Activated naive CD4-positive, alpha-beta T cell treated with anti-CD3 and anti-CD28 coated beads, Interleukin-2, amount 50 U/mL, for 72 hours (primary cell): ENCODE measurements around the gene CTU2. TPM values are rescaled to one million over a fixed set of nuclear protein-coding genes. Genes with fewer than 3 reads are reported as not detected.
A peak's percentile ranks its signal among the peaks of the same experiment; 100 is the strongest.

Source experiments
- ATAC-seq, 2 donors: fragments of 150-1000 bp; cut with Tn5 transposase; 2 replicates each; pipeline ENCODE4 v1.10.0; 2021; ENCODE audit warnings: mild to moderate bottlenecking in 2 of 2, moderate library complexity in 2 of 2
- DNase-seq, 2 donors: peaks; one replicate each; pipeline ENCODE4 v3.0.0; 2021 to 2022; ENCODE audit warnings: low spot score in 2 of 2
- H3K27ac Mint-ChIP-seq, 2 donors: one replicate each; pipeline ENCODE4 v1.8.0; 2022; ENCODE audit warnings: mild to moderate bottlenecking in 2 of 2, mixed read lengths in 2 of 2
- H3K36me3 Mint-ChIP-seq, 2 donors: one replicate each; pipeline ENCODE4 v1.8.0; 2022; ENCODE audit warnings: mixed read lengths in 2 of 2
- H3K9me3 Mint-ChIP-seq, 2 donors: one replicate each; pipeline ENCODE4 v1.8.0; 2022; ENCODE audit warnings: mixed read lengths in 2 of 2
- total RNA-seq, 2 donors: library from RNA; stranded (reverse); gene quantifications; one replicate each; pipeline ENCODE4 v1.2.3, GENCODE V29; 2022

The CTU2 gene
- total RNA-seq, 2 donors from 2014 or later, result 32.2 to 35.5 TPM

DNA sequence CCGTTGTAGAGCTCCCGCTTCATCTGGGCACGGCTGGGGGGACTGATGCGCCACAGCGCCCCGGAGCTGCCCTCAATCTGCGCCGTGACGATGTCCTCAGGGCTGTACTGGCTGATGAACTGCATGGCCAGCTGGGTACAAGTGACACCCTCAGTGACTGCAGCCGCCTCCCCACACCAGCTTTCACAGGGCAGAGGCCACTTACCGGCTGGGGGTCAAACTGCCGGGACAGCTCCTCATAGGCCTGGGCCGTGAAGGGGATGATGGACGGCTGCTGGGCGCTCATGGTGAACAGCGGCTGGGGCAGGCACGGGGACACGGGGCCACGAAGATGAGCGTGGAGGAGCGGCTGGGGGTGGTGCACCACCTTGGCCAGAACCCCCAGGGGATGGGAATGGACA, 10.3 kb downstream of the CTU2 start:
- no peak for DNase-seq
- no peak for ATAC-seq
- peaks cover 0 to 6% of the 10 kb centered on the region in 2 donors for H3K36me3 Mint-ChIP-seq
- no peaks in the 10 kb centered on the region for H3K9me3 Mint-ChIP-seq
- no peak overlapping the region for H3K27ac Mint-ChIP-seq

DNA sequence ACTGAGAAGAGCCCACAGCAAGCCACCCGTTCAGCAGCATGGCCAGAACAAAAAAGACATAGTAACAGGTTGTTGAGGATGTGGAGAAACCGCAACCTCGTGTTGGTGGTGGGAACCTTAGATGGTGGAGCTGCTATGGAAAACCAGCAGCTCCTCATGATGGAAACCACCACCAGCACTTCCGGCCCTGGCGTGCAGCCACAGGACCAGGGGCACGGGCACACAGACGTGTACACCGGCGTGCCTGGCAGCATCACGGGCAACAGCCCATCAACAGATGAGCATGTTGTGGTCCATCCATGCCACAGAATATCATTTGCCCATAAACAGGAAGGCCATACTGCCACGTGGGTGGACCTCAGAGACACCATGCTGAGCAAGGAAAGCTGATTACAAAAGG, 11.9 kb downstream of the CTU2 start:
- H3K9me3 Mint-ChIP-seq, result no peaks in the 10 kb centered on the region
- H3K36me3 Mint-ChIP-seq, result peaks cover 0 to 6% of the 10 kb centered on the region in 2 donors
- peak overlapping the region in 1 of 2 donors; percentile 68 for H3K27ac Mint-ChIP-seq
- DNase-seq (no peak), ATAC-seq (no peak)

DNA sequence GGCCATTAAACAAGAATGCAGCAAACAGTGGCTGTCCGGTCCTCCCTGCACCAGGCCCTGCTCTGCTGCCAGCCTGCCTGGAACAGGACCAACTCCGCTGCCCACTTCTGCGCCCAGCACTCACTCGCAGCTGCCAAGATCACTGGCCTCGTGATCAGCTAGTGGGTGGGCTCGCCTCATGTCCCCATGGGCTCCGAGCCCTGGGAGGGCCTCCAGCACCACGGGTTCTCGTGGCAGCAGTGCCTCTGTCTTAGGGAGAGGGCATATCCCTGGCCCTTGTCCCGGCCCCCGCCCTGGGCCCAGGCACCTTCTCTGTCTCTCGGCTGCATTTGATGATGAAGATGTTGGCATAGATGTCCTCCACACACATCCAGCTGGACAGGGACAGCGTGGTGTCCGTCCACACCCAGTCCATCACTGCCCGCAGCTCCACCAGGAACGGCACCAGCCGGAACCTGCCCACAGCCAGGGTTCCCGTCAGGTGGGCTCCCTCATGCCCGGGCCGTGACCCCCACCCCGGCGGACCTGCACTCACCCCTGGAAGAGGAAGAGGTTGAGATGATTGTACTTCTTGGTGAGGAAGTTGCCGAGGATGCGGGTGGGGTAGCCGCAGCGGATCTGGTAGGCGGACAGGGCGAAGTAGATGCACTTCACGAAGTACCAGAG, 13.1 kb downstream of the CTU2 start:
- ATAC-seq, result no peak
- Mint-ChIP-seq H3K9me3 (no peaks in the 10 kb centered on the region), H3K27ac (peak overlapping the region in 1 of 2 donors; percentile 36), H3K36me3 (peaks cover 0 to 6% of the 10 kb centered on the region in 2 donors)
- no peak for DNase-seq

DNA sequence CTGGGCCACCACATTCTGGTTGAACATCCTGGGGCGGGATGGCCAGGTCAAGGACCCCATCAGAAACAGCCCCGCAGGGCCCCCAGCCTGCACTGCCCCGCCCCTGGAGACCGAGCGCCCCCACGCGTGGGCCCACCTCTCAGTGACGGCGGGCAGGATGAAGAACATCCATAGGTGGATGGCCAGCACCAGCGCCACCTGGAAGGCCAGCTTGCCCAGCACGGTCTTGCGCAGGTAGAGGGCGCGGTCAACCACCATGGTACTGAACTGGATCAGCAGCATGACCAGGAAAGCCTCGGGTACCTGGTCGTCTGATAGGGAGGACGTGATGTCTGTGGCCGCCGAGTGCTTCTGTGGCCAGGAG, 13.6 kb downstream of the CTU2 start:
- H3K36me3 Mint-ChIP-seq, result peaks cover 0 to 6% of the 10 kb centered on the region in 2 donors
- no peak overlapping the region for H3K27ac Mint-ChIP-seq

DNA sequence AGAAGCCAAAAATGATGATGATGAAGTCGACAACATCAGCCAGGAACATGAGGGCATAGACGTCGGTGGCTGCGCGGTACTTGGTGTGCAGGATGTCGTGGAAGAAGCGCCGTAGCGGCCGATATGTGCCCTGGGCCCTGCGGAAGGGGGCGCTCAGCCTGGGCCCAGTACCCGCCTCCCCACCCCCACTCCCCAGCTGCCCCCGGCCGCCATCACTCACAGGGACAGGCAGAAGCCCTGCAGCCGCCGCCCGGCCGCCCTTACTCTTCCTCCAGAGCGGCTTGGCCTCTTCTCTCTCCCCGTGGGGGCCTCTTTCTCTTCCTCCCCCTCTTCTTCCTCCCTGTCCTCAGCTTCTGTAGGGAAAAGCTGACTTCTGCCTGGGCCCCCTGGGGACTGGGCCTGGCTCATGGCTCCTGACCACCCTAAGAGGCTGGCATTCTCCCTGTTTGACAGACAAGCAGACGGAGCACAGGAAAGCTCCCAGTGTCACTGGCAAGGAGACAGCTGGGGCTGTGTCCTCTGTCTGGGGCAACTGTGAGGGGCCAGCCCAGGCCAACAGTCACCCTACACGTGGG, 14.2 kb downstream of the CTU2 start:
- no peak for DNase-seq
- H3K9me3 Mint-ChIP-seq, result no peaks in the 10 kb centered on the region
- H3K36me3 Mint-ChIP-seq, result peaks cover 0 to 6% of the 10 kb centered on the region in 2 donors
- peak overlapping the region in 1 of 2 donors; percentile 88 for H3K27ac Mint-ChIP-seq
- no peak for ATAC-seq

More for the DNA sequence above, 13.6 kb downstream of the CTU2 start:
- H3K9me3 Mint-ChIP-seq, result no peaks in the 10 kb centered on the region
- ATAC-seq, result no peak
- DNase-seq, result no peak

DNA sequence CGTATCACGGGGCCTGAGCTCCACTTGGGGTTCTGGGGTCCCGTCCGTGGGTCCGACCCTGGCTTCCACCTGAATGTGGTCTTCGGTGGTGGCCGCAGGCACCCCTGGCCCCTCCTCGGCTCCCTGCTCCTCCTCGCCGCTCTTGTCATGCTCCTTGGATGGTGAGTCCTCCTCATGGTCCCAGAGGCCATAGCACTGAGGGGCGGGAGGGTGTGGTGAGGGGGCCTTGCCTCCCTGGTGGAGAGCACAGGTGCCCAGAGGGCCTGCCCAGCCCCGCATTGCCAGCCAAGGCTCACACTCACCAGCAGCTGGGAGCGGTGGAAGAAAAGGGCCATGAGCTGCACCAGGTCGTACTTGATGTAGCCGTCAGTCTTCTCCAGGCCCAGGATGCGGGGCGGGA, 14.9 kb downstream of the CTU2 start:
- no peak overlapping the region for H3K27ac Mint-ChIP-seq
- H3K36me3 Mint-ChIP-seq, result peaks cover 0 to 6% of the 10 kb centered on the region in 2 donors
- no peaks in the 10 kb centered on the region for H3K9me3 Mint-ChIP-seq
- no peak for ATAC-seq
- no peak for DNase-seq

DNA sequence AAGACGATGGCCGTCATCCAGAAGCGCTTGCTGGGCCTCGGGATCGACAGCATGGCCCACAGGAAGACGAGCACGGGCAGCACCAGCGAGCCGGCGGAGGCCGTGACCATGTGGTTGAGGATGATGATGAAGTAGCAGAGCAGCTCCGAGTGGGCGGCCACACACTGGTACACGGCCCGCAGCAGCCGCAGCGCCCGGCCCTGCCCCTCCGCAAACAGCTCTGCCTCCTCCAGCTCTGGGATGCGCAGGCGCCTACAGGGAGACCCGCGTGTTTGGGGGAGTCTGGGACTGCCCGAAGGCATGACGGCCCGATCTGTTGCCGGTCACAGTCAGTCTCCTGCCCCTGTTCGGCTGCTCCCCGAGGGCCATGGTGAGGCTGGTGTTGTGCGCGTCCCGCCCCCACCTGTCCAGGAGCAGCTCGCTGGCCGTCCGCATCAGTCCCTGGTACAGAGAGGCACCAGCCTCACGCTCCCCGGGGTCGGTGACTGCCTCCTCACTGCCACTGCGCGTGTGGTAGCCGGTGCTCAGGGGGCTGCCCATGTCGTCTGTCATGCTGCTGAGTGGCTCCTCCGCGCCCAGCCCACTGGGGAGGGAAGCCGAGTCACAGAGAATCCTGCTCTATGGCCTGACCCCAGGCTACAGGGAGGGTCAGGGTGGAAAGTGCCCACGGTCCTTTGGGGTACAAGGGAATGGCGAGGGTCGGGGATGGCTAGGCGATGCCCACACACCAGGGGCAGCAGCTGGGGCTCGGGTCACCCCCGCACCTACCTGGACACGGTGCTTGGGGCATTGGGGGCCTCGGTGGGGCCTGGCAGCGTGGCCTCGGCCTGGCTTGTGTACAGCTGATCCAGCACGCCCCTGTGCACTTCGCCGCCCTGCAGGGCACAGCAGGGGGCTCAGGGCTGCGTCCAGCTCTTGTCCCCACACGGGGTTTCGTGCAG, 15.8 kb downstream of the CTU2 start:
- no peak for DNase-seq
- Mint-ChIP-seq H3K27ac (no peak overlapping the region), H3K9me3 (no peaks in the 10 kb centered on the region), H3K36me3 (peaks cover 0 to 3% of the 10 kb centered on the region in 2 donors)
- no peak for ATAC-seq

DNA sequence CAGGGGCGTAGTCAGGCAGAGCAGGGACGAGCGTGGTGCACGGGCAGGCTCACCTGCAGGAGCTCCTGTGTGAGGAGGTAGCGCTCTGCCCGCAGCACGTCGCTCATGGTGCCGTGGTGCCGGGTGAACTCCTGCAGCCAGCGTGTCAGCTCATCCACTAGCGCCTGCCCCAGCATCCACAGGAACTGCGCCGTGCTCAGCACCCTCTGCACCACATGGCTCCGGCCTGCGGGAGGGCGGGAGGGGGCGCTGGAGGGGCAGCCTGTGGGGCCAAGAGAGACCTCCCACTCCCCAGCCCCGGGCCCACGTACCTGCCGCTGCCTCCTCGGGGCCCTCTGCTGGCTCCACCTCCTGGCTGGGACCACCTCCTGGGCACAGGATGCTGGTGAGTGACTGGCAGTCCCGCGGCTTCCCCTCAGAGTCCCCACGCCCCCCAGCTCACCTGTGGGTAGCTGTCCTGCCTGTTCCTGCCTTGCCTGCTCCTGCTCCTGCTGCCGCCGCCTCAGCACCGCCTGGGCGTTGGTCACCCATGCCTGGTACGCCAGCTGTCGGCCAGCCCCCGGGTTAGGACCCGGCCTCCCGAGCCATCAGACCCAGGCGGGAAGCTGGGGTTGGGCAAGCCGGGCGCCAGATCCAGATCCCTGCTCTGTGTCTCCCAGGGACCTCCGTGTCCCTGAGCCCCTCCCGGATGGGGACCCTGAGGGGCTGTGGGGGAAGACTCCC, 16.6 kb downstream of the CTU2 start:
- ATAC-seq, result no peak
- no peaks in the 10 kb centered on the region for H3K36me3 Mint-ChIP-seq
- no peaks in the 10 kb centered on the region for H3K9me3 Mint-ChIP-seq
- no peak for DNase-seq
- H3K27ac Mint-ChIP-seq, result no peak overlapping the region

DNA sequence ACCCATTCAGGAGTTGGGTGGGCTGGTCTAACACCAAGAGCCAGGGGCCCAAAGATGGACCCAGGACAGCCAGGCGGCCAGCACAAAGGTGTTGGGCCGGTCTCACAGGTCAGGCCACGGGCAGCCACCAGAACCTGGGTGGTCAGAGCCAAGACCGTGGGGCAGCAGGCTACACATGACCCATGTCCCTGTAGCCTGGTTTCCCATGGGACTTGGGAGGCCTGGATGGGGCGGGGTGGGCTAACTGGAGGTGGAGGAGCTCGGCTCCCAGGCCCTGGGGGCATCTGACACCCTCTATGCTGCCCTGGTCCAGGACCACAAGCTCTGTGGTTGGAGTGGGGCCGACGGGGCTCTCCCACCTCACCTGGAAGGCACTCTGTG, 17.2 kb downstream of the CTU2 start:
- Mint-ChIP-seq H3K9me3 (no peaks in the 10 kb centered on the region), H3K36me3 (no peaks in the 10 kb centered on the region), H3K27ac (no peak overlapping the region)
- no peak for ATAC-seq
- no peak for DNase-seq

DNA sequence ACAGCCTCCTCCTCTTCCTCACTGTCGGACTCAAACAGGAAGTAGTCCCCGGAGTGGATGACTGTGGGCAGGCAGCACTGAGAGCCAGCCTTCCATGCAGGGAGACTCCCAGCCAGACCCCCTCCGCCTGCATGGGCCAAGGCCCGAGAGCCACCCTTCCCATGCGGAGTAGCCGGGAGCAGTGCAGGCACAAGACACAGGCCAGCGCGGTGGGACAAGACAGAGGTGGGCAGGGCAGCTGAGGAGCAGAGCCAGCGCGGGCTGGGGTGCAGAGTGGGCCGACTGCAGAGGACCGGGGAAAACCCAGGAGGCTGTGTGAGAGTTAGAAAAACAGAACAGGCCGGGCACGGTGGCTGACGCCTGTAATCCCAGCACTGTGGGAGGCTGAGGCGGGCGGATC, 17.6 kb downstream of the CTU2 start:
- DNase-seq (no peak), ATAC-seq (no peak)
- Mint-ChIP-seq H3K36me3 (no peaks in the 10 kb centered on the region), H3K27ac (no peak overlapping the region), H3K9me3 (no peaks in the 10 kb centered on the region)

DNA sequence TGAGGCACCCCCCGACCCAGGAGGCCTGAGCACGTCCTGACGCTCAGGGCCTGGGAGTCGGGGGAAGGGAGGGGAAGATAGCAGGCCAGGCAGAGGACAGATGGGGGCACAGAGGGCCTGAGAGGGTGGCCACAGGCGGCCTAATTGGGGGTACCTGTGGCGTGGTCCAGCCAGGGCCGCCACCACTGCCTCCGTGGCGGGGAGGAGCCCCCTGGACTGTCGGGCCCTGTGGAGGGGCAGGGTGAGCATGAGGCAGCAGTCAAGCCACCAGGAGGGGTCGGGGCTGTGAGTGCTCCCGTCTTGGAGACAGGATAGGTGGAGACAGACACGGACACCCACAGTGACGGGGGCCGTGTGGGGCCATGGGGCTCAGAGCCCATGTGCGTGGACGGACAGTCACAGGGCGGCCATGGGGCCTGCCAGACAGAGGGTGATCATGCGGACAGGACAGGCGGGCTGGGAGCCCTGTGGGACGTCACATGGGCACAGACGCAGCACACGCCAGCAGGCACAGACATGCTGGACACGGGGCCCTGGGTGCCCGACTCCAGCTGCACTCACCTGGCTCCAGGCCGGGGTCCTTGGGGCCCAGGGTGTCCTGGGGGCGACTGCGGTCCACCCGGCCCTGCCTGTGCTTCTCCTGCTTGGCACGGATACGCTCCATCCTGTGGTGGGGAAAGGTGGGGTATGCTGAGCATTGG, 18.7 kb downstream of the CTU2 start:
- ATAC-seq (peak in 1 of 2 donors; percentile 21), DNase-seq (no peak)
- Mint-ChIP-seq H3K9me3 (no peaks in the 10 kb centered on the region), H3K36me3 (no peaks in the 10 kb centered on the region), H3K27ac (peak overlapping the region in 1 of 2 donors; percentile 15)

DNA sequence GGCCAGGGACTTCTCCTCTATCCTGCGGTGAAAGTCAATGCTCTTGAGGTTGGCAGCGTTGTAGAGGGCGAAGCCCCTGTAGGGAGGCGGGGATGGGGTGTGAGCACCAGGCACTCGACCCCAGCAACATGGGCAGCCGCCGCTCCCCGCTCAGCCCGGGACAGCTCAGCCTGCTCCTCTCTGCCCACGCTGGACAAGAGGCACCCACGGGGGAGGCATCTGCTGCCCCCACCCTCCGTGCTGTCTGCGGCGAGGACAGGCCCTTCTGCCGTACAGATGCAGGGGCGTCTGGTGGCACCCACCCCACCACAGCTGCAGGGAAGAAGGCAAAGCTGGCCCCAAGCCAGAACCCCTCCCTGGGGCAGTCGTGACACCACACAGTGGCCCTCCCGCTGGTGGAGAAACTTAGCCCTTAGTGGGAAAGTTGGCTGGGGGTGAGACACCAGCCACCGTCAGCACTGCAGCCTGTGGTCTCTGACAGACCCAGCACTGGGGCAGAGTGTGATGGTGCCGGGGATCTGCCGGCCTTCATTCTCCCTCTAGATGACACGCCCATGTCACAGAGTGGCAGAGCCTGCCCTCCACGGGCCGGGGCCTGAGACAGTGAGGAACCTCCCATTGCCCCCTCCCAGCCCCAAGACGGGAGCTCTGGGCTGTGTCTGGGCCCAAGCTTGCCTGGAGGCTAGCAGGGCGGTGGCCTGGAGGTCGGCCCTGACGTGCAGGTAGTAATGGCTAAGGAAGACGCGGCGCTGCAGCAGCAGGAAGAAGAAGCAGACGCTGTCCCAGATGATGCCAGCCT, 19.5 kb downstream of the CTU2 start:
- no peaks in the 10 kb centered on the region for H3K36me3 Mint-ChIP-seq
- no peaks in the 10 kb centered on the region for H3K9me3 Mint-ChIP-seq
- no peak for DNase-seq
- peak in 1 of 2 donors; percentile 8 for ATAC-seq
- no peak overlapping the region for H3K27ac Mint-ChIP-seq

DNA sequence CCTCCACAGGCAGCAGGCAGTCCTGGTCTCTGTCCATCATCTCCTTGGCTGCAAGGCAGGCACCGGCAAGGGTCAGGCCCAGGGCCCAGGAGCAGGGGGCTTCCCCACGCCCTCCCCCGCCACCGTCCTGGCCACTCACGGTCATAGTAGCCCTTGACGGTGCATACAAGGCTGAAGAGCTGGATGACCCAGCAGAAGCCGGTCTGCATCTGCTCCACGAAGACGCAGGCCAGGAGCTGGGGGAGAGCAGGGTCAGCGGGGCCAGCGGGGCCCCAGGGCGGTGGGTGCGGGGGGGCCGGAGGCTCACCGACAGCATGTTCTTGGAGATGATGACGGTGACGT, 20.1 kb downstream of the CTU2 start:
- DNase-seq (no peak), ATAC-seq (no peak)
- no peak overlapping the region for H3K27ac Mint-ChIP-seq
- H3K9me3 Mint-ChIP-seq, result no peaks in the 10 kb centered on the region
- H3K36me3 Mint-ChIP-seq, result peaks cover 0 to 4% of the 10 kb centered on the region in 2 donors

DNA sequence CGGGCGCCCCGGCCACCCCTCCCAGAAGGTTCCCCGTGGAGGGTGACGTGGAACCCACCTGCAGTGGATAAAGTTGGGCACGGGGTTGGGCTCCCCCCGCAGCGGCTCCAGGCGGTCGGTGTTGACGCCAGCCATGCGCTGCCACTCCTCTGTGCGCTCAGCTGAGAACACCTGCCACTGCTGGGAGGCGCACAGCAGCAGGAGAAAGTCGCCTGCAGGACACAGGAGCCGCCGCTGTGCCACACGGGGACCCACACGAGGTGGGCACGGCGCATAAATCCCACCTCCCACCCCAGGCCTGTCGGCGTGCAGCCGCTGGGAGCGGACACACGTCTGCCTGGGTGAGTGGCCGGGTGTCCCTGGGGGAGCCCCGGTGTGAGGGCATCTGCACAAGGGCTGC, 20.7 kb downstream of the CTU2 start:
- Mint-ChIP-seq H3K36me3 (peaks cover 0 to 4% of the 10 kb centered on the region in 2 donors), H3K9me3 (no peaks in the 10 kb centered on the region), H3K27ac (no peak overlapping the region)
- no peak for DNase-seq
- no peak for ATAC-seq

DNA sequence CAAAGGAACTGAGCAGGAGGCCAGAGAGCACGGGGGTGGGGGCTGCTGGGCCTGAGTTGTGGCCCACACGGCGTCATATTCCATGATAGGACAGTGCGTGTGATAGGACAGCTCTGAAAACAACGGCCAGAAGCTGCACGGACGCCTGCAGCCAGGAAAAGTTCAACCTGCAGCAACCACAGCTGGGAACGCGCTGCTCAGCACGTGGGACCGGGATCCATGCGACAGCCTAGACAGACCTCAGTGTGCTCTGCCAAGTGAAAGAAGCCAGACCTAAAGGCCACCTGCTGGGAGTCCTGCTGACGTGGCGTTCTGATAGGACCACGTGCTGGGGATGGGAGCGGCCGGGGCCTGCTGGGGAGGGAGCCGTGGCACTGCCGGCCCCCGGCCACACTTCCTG, 21.6 kb downstream of the CTU2 start:
- Mint-ChIP-seq H3K36me3 (peaks cover 0 to 4% of the 10 kb centered on the region in 2 donors), H3K27ac (peak overlapping the region in 1 of 2 donors; percentile 22), H3K9me3 (no peaks in the 10 kb centered on the region)
- no peak for ATAC-seq
- no peak for DNase-seq
